Skeletal muscle tissue (tissue), 4 donors: Measurements from ENCODE around the gene TSPEAR. TPM values are rescaled to one million over a fixed set of nuclear protein-coding genes. Genes with fewer than 3 reads are reported as not detected.

Source experiments
- H3K27ac ChIP-seq: one replicate; pipeline ENCODE4 v1.7.0; 2013; ENCODE audit warnings: mild to moderate bottlenecking, low read depth, low read length, inconsistent platforms
- H3K27me3 ChIP-seq, 3 donors: one replicate each; pipeline ENCODE4 v1.7.0; 2013; ENCODE audit warnings: low read length in 3 of 3; ENCODE audit not compliant: control insufficient read depth in 3 of 3, insufficient read depth in 3 of 3
- H3K36me3 ChIP-seq, 3 donors: one replicate each; pipeline ENCODE4 v1.7.0; 2013; ENCODE audit warnings: low read length in 3 of 3; ENCODE audit not compliant: control insufficient read depth in 3 of 3, insufficient read depth in 3 of 3
- H3K4me1 ChIP-seq, 3 donors: one replicate each; pipeline ENCODE4 v1.7.0; 2013; ENCODE audit warnings: low read length in 3 of 3, mild to moderate bottlenecking in 3 of 3; ENCODE audit not compliant: control insufficient read depth in 3 of 3, insufficient read depth in 3 of 3
- H3K4me3 ChIP-seq, 3 donors: one replicate each; pipeline ENCODE4 v1.7.0; 2013; ENCODE audit warnings: low read length in 3 of 3
- H3K9ac ChIP-seq, 3 donors: one replicate each; pipeline ENCODE4 v1.7.0; 2013; ENCODE audit warnings: low read length in 3 of 3, mild to moderate bottlenecking in 3 of 3, moderate library complexity in 2 of 3, low read depth in 1 of 3
- H3K9me3 ChIP-seq, 3 donors: one replicate each; pipeline ENCODE4 v1.7.0; 2013; ENCODE audit warnings: low read length in 3 of 3; ENCODE audit not compliant: control insufficient read depth in 3 of 3
- total RNA-seq: library from RNA; depleted of rRNA; stranded (reverse); fragments of >200 nt; gene quantifications from one replicate; pipeline ENCODE4 v1.2.3, GENCODE V29; 2014
- donor health status: Osteomylitis.

Gene TSPEAR
- total RNA-seq, 1 donor from 2014 or later = not detected

DNA sequence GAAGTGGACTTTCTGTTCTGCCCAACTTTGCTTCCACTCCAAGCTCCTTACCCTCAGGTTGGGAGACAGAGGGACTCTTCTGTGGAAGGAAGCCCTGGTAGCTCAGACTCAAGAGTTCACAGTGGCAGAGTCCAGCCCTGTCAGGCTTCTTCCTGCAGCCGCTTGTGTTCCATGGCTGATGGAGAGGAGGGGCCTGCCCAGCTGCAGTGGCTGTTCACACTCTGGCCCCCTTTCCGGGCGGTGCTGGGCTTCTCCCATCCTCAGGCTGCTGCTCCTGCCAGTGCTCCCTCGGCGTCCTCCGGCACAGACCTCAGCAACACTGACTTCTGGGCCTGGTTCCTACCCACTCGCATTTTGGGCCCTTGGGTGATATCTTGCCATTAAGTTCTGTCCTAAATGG, 175.4 kb downstream of the TSPEAR start:
- Histone ChIP-seq H3K27me3 (peaks cover 29 to 51% (median 49%) of the 10 kb centered on the region in 3 donors), H3K9ac (no peak overlapping the region), H3K4me1 (no peaks in the 10 kb centered on the region), H3K36me3 (no peaks in the 10 kb centered on the region), H3K9me3 (no peaks in the 10 kb centered on the region), H3K27ac (no peak overlapping the region), H3K4me3 (no peak overlapping the region)

DNA sequence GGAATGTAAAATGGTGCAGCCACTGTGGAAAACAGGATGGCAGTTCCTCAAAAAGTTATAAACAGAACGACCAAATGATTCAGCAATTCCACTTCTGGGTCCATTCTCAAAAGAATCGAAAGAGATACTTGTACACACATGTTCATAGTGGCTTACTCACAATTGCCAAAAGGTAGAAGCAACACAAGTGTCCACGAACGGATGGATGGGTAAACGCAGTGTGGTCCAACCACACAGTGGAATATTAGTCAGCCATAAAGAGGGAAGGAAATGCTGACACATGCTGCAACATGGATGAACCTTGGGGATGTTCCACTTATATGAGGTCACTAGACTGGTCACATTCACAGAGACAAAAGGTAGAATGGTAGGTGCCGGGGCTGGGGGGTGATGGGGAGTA, 176.7 kb downstream of the TSPEAR start:
- Histone ChIP-seq H3K9ac (no peak overlapping the region), H3K27ac (no peak overlapping the region), H3K27me3 (peaks cover 31 to 52% (median 47%) of the 10 kb centered on the region in 3 donors), H3K36me3 (no peaks in the 10 kb centered on the region), H3K4me3 (no peak overlapping the region), H3K4me1 (no peaks in the 10 kb centered on the region), H3K9me3 (no peaks in the 10 kb centered on the region)

DNA sequence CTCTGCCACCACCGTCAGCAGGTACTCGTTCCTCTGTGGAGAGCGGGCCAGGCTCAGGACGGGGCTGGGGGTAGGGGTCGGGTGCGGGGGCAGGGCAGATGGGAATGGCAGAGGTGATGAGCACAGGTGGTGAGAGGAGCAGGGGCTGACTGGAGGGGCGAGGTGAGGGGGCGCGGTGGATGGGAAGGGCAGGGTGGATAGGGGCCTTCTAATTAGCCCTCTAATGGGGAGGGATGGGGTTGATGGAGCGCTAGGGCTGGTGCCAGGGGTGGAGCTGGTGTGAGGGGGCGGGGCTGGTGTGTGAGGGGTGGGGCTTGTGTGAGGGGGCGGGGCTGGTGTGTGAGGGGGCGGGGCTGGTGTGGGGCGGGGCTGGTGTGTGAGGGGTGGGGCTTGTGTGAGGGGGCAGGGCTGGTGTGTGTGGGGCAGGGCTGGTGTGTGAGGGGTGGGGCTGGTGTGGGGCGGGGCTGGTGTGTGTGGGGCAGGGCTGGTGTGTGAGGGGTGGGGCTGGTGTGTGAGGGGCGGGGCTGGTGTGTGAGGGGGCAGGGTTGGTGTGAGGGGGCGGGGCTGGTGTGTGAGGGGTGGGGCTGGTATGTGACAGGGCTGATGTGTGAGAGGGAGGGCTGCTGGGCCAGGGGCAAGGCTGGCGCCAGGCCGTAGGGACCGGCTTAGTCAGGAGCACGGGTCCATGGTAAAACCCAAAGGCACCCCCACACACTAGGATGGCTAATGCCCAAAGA, 177.3 kb downstream of the TSPEAR start:
- Histone ChIP-seq H3K4me1 (no peaks in the 10 kb centered on the region), H3K36me3 (no peaks in the 10 kb centered on the region), H3K27ac (no peak overlapping the region), H3K9ac (no peak overlapping the region), H3K4me3 (no peak overlapping the region), H3K27me3 (peaks cover 31 to 46% (median 41%) of the 10 kb centered on the region in 3 donors), H3K9me3 (no peaks in the 10 kb centered on the region)

DNA sequence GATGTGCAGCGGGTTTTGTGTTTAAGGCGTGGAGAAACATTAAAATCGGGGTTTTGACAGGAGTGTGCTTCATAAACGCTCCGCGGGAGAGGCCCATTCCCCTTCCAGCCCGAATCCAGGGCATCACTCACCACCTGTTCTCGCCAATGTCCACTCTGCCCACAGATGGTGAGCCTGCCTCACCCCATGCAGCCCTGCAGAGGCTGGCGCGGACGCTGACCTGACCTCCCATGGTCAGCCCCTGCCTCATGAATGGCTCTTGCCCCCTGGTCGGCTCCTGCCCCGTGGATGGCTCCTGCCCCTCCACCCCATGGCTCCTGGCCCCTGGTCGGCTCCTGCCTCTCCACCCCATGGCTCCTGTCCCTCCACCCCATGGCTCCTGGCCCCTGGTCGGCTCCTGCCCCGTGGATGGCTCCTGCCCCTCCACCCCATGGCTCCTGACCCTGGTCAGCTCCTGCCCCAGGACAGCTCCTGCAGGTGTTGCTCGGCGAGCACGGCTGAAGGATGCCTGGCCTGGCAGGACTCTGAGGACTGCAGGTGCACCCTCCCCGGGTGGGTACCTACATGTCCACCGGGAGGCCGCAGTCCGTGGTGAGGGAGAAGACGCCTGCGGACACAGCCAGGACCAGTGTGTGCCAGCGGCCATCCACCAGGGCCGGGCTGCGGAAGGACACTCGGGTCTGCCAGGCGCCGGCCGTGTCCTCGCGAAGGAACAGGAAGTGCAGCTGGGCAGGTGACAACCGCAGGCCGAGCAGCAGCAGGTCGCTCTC, 178.1 kb downstream of the TSPEAR start:
- Histone ChIP-seq H3K36me3 (no peaks in the 10 kb centered on the region), H3K4me3 (no peak overlapping the region), H3K9ac (no peak overlapping the region), H3K27me3 (peaks cover 27 to 46% (median 42%) of the 10 kb centered on the region in 3 donors), H3K9me3 (no peaks in the 10 kb centered on the region), H3K4me1 (no peaks in the 10 kb centered on the region), H3K27ac (no peak overlapping the region)

DNA sequence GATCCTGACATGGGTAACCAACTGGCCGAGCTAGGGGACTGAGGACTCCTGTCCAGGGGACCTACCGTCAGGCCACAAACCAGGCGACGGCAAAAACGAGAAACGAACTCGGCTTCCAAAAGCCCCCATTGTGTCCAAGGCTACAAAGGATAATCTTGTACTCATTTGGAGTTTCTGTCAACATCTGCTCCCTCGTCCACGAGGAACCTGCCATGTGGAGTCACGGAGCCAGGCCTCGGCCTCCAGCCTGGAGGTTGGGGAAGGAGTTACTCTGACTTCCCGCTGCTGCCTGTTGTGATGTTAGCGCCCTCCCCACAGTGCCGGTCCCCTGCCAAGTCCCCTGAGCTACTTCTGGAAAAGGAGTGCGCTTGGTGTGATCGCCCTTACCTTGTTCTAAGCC, 178.7 kb downstream of the TSPEAR start:
- Histone ChIP-seq H3K36me3 (no peaks in the 10 kb centered on the region), H3K4me1 (no peaks in the 10 kb centered on the region), H3K4me3 (no peak overlapping the region), H3K9me3 (no peaks in the 10 kb centered on the region), H3K27me3 (peaks cover 30 to 51% (median 41%) of the 10 kb centered on the region in 3 donors), H3K27ac (no peak overlapping the region), H3K9ac (no peak overlapping the region)

DNA sequence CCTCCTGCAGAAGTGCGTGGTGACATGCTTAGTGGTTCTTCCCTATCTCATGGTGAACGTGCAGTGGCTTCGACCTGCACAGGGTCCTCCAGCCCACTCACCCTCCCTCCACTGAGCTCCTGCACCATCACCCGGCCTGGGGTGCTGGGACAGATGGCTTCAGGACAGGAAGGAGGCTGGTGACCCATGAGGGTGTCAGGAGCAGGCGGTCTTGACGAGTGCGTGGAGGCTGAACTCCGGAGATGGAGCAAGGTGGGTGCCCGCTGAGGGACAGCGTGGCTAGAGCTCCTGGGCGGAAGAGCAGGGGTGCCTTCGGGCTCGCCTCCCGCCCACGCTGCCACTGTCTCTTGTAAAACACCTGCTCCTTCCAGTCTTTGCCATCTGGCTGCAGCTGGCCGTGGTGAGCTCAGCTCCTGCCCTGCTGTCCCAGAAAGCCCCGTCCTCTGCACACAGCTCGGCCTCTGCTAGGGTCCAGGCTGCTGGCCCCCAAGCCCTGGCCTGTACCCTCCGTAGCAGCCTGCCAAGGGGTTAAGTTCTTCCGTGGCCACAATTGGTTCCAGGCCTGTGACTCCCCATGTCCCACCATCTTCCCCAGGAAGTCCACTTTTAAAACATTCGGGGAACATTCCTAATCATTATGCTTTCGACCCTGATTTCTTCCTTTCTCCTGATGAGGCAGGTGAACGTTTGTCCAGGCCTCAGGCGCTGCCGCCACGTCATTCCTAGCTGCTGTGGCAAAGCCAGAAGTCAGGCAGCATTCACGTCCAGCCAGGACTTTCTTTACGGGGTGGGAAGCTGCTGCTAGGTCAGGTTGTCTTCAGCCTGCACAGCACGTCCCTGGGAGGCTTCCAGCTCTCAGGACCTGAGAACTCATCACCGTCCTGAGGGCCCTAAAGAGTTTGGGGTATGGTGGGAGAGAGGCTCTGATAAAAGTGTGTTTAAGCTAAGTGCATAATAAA, 179.5 kb downstream of the TSPEAR start:
- Histone ChIP-seq H3K27ac (no peak overlapping the region), H3K4me1 (no peaks in the 10 kb centered on the region), H3K36me3 (no peaks in the 10 kb centered on the region), H3K9ac (no peak overlapping the region), H3K4me3 (no peak overlapping the region), H3K9me3 (no peaks in the 10 kb centered on the region), H3K27me3 (peaks cover 30 to 52% (median 44%) of the 10 kb centered on the region in 3 donors)

DNA sequence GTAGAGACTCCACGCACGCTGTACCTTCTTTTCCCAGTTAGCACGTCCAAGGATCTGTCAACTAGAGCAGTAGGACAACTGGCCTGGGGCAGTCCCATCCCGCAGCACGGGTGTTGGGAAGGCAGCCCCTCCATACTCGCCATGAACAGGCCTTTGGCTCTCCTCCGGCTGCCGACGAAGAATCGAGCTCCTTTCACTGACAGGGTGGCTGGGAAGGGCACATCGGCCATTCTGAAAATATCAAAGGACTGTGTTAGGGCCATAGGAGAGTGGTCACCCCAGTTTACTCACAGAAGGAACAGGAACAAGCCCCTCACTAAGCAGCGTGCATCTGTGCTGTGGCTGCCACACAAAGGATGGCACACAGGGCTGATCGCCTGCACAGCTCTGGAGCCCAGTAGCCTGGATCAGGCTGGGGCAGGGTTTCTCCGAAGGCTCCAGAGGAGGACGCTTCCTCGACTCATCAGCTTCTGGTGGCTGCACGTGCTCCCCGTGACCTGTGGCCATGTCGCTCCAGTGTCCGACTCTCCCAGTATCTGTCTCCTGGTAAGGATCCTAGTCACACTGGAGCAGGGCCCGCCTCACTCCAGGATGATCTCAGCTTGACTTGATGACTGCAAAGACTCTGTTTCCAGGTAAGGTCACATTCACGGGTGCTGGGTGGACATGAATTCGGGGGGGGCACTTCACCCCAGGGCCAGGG, 180.3 kb downstream of the TSPEAR start:
- H3K27me3 ChIP-seq = peaks cover 30 to 55% (median 44%) of the 10 kb centered on the region in 3 donors
- no peaks in the 10 kb centered on the region for H3K4me1 ChIP-seq
- no peaks in the 10 kb centered on the region for H3K36me3 ChIP-seq
- H3K4me3 ChIP-seq = no peak overlapping the region
- no peak overlapping the region for H3K9ac ChIP-seq
- no peaks in the 10 kb centered on the region for H3K9me3 ChIP-seq
- no peak overlapping the region for H3K27ac ChIP-seq

DNA sequence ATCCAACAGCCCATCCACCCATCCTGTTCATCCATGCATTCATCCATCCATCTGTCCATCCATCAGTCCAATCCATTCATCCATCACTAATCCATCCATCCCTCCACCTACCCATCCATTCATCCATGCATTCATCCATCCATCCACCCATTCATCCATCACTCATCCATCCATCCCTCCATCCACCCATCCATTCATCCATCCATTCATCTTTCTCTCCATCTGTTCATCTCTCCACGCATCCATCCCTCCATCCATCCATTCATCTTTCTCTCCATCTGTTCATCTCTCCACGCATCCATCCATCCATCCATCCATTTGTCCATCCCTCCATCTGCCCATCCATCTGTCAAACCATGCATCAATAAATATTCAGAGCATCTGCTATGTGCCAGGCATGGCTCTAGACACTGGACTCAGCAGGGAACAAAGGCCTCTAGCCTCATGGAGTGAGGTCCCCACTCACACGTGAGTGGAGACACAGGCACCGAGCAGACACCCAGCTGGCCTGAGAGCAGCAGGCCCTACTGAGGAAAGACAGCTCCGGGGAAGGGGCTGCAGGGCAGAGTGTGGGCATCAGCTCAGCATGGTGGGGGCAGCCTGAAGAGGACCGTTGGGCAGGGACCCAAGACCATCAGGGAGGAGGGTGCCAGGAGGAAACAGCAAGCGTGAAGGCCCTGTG, 181.0 kb downstream of the TSPEAR start:
- no peak overlapping the region for H3K4me3 ChIP-seq
- H3K9ac ChIP-seq = no peak overlapping the region
- no peaks in the 10 kb centered on the region for H3K9me3 ChIP-seq
- H3K27ac ChIP-seq = no peak overlapping the region
- no peaks in the 10 kb centered on the region for H3K4me1 ChIP-seq
- H3K36me3 ChIP-seq = no peaks in the 10 kb centered on the region
- peaks cover 30 to 55% (median 44%) of the 10 kb centered on the region in 3 donors for H3K27me3 ChIP-seq
